Upper lobe of right lung (tissue), 1 donor: ENCODE results near the gene IL24. TPM values are rescaled to one million over a fixed set of nuclear protein-coding genes. Genes with fewer than 3 reads are reported as not detected.

Experiments
- ATAC-seq: fragments of 200-7000 bp; cut with Tn5 transposase; one replicate; pipeline ENCODE4 v1.9.1; 2020; ENCODE audit warnings: mild to moderate bottlenecking, moderate library complexity
- DNase-seq: peaks from one replicate; pipeline ENCODE4 v3.0.0-alpha.2; 2020
- H3K27ac ChIP-seq: fragments of 200-600 bp; one replicate; pipeline ENCODE4 v1.8.0; 2022
- H3K27me3 ChIP-seq: fragments of 200-600 bp; one replicate; pipeline ENCODE4 v1.8.0; 2022; ENCODE audit warnings: mild to moderate bottlenecking
- H3K36me3 ChIP-seq: fragments of 200-600 bp; one replicate; pipeline ENCODE4 v1.8.0; 2022
- H3K4me1 ChIP-seq: fragments of 200-600 bp; one replicate; pipeline ENCODE4 v1.8.0; 2022
- H3K4me3 ChIP-seq: fragments of 200-600 bp; one replicate; pipeline ENCODE4 v1.8.0; 2022; ENCODE audit warnings: mild to moderate bottlenecking
- H3K9me3 ChIP-seq: fragments of 200-600 bp; one replicate; pipeline ENCODE4 v1.8.0; 2022
- intact Hi-C: fragments of 100-400 bp; cut with DNase I; formaldehyde crosslinking; loops from one replicate; pipeline ENCODE4 v1.11.0; 2022
- total RNA-seq: library from RNA; stranded (reverse); fragmentation: NEBNext Ultra II Directional; extraction: Animal tissue kit (Norgen Biotek cat#: 25700); gene quantifications from one replicate; pipeline ENCODE4 v1.2.1, GENCODE V29; 2021
- TF ChIP-seq, protein P1 (sequence below): fragments of 200-600 bp; IDR thresholded peaks from one replicate; pipeline ENCODE4 v1.8.0; 2022; ENCODE audit warnings: antibody characterized with exemption
- donor health status: DM: no; HTN: yes; CAD: no; lungs with severe emphysema.

The IL24 gene
- total RNA-seq, 1 donor from 2014 or later: not detected

GRCh38 chr1:206931709-206932108 lies 34.5 kb downstream of the IL24 start:
- Histone ChIP-seq H3K27me3 (no peaks in the 10 kb centered on the region), H3K9me3 (no peaks in the 10 kb centered on the region), H3K36me3 (no peaks in the 10 kb centered on the region), H3K4me3 (no peak overlapping the region), H3K4me1 (no peaks in the 10 kb centered on the region), H3K27ac (no peak overlapping the region)
- TF ChIP-seq, protein P1, sequence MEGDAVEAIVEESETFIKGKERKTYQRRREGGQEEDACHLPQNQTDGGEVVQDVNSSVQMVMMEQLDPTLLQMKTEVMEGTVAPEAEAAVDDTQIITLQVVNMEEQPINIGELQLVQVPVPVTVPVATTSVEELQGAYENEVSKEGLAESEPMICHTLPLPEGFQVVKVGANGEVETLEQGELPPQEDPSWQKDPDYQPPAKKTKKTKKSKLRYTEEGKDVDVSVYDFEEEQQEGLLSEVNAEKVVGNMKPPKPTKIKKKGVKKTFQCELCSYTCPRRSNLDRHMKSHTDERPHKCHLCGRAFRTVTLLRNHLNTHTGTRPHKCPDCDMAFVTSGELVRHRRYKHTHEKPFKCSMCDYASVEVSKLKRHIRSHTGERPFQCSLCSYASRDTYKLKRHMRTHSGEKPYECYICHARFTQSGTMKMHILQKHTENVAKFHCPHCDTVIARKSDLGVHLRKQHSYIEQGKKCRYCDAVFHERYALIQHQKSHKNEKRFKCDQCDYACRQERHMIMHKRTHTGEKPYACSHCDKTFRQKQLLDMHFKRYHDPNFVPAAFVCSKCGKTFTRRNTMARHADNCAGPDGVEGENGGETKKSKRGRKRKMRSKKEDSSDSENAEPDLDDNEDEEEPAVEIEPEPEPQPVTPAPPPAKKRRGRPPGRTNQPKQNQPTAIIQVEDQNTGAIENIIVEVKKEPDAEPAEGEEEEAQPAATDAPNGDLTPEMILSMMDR: no peak
- intact Hi-C loops: no loop called here
- DNase-seq: no peak
- no peak for ATAC-seq

GRCh38 chr1:206932177-206932576 lies 34.9 kb downstream of the IL24 start:
- no peaks in the 10 kb centered on the region for H3K36me3 ChIP-seq
- no peaks in the 10 kb centered on the region for H3K9me3 ChIP-seq
- ATAC-seq (no peak), DNase-seq (no peak)
- H3K27me3 ChIP-seq: no peaks in the 10 kb centered on the region
- no peak overlapping the region for H3K27ac ChIP-seq
- intact Hi-C loops: no loop called here
- TF ChIP-seq, protein P1: no peak
- no peaks in the 10 kb centered on the region for H3K4me1 ChIP-seq
- H3K4me3 ChIP-seq: no peak overlapping the region

DNA sequence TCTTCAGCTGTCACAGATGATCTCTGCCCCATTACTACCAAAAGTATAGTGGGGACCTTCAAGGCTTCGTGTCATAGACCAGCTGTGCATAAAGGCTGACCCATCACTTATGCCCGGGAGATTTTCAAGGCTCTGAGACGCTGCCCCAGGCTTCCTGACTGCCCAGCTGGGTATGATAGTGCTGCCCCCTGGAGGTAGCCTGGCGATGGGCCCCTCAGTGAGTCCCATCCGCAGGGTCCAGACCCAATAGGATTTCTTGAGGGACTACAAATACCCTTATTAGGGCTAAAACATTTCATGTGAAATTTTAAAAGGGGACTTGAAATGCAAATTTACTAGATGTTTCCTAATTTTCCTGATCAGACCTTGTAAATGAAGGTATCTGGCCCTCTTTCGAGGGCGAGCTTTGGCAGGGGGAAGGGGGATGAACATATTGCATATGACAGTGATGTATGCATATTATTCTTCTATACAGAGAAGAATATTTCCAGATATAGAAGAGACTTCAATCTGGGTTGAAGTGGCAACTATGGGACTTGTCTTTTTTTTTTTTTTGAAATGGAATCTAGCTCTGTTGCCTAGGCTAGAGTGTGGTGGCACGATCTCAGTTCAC lies 36.2 kb downstream of the IL24 start:
- no peaks in the 10 kb centered on the region for H3K9me3 ChIP-seq
- no peaks in the 10 kb centered on the region for H3K4me1 ChIP-seq
- TF ChIP-seq, protein P1: peak; percentile 70
- no peaks in the 10 kb centered on the region for H3K27me3 ChIP-seq
- intact Hi-C loops: no loop called here
- DNase-seq (peak; percentile 74), ATAC-seq (peak; percentile 75)
- no peak overlapping the region for H3K27ac ChIP-seq
- H3K36me3 ChIP-seq: no peaks in the 10 kb centered on the region
- no peak overlapping the region for H3K4me3 ChIP-seq

GRCh38 chr1:206935491-206936067 lies 38.3 kb downstream of the IL24 start:
- no peak overlapping the region for H3K27ac ChIP-seq
- intact Hi-C loops: no loop called here
- peak; percentile 71 for ATAC-seq
- no peaks in the 10 kb centered on the region for H3K4me1 ChIP-seq
- TF ChIP-seq, protein P1: peak; percentile 46
- H3K27me3 ChIP-seq: no peaks in the 10 kb centered on the region
- no peak overlapping the region for H3K4me3 ChIP-seq
- no peaks in the 10 kb centered on the region for H3K9me3 ChIP-seq
- DNase-seq: peak; percentile 84
- H3K36me3 ChIP-seq: no peaks in the 10 kb centered on the region

DNA sequence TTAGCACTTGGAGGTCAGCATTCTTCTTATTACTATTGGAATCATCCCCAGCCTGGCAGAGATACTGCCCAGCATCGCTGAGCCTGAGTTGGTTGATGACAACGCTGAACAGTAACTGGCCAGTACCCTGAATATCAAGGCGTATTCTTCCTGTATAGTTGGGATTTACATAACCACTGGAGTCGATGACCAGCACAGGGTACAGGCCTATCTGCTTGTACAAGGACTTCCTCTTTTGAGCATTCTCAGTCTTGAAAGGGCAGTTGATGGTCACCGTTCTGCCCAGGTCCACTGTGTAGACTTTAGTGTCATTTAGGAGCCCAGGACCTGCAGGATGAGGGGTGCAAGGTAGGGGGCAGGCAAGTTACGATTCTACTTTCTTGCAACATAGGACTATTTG lies 40.2 kb downstream of the IL24 start:
- no peaks in the 10 kb centered on the region for H3K27me3 ChIP-seq
- H3K4me3 ChIP-seq: no peak overlapping the region
- intact Hi-C loops: no loop called here
- H3K4me1 ChIP-seq: no peaks in the 10 kb centered on the region
- TF ChIP-seq, protein P1: no peak
- ATAC-seq (peak; percentile 54), DNase-seq (no peak)
- H3K27ac ChIP-seq: no peak overlapping the region
- H3K36me3 ChIP-seq: no peaks in the 10 kb centered on the region
- no peaks in the 10 kb centered on the region for H3K9me3 ChIP-seq
